ENCODE data around the gene FRMD4B. TPM values are rescaled to one million over a fixed set of nuclear protein-coding genes. Genes with fewer than 3 reads are reported as not detected.

Gene FRMD4B
- total RNA-seq, 3 donors from 2014 or later = 31.1 to 49.5 (median 35.0) TPM

DNA sequence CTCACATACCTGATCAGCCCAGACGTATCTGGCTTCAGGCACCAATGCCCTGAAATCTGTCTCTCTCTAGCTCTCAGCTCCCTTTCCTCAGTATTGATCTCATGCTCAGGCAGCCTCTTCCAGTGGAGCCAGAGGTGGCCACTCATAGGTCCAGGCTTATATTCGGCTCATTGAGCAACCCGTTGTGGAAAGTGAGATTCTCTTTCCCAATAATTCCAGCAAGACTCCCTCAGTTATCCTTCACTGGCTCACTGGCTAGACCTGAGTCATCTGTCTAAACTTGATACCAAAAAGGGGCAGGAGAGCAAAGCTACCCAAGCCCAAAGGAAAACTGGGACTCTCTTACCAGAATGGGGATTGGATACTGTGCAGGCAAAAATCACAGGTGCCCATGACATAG, 33.4 kb upstream of the FRMD4B start:
- Histone ChIP-seq H3K27me3 (no peaks in the 10 kb centered on the region), H3K36me3 (no peaks in the 10 kb centered on the region), H3K4me3 (no peak overlapping the region), H3K4me1 (no peaks in the 10 kb centered on the region), H3K9me3 (no peaks in the 10 kb centered on the region), H3K27ac (no peak overlapping the region)
- no peak for DNase-seq (ENCODE audit: low spot score in 2 of 2)
- TF ChIP-seq CTCF (IDR thresholded peaks at IDR 0.05) = no peak
- no peak for TF ChIP-seq POLR2AphosphoS5 (IDR thresholded peaks at IDR 0.05)
- TF ChIP-seq POLR2A (IDR thresholded peaks at IDR 0.05) = no peak
- intact Hi-C loops (cut with DNase I; ENCODE audit: low total_unique reads) = no loop called here

GRCh38 chr3:69417541-69418078, 31.7 kb upstream of the FRMD4B start:
- no peaks in the 10 kb centered on the region for H3K27me3 ChIP-seq
- H3K9me3 ChIP-seq = no peaks in the 10 kb centered on the region
- DNase-seq (ENCODE audit: low spot score in 2 of 2) = no peak
- TF ChIP-seq POLR2AphosphoS5 (IDR thresholded peaks at IDR 0.05) (no peak), CTCF (IDR thresholded peaks at IDR 0.05) (no peak), POLR2A (IDR thresholded peaks at IDR 0.05) (no peak)
- H3K36me3 ChIP-seq = no peaks in the 10 kb centered on the region
- H3K4me1 ChIP-seq = no peaks in the 10 kb centered on the region
- H3K27ac ChIP-seq = no peak overlapping the region
- intact Hi-C loops (cut with DNase I; ENCODE audit: low total_unique reads) = no loop called here
- H3K4me3 ChIP-seq = no peak overlapping the region

DNA sequence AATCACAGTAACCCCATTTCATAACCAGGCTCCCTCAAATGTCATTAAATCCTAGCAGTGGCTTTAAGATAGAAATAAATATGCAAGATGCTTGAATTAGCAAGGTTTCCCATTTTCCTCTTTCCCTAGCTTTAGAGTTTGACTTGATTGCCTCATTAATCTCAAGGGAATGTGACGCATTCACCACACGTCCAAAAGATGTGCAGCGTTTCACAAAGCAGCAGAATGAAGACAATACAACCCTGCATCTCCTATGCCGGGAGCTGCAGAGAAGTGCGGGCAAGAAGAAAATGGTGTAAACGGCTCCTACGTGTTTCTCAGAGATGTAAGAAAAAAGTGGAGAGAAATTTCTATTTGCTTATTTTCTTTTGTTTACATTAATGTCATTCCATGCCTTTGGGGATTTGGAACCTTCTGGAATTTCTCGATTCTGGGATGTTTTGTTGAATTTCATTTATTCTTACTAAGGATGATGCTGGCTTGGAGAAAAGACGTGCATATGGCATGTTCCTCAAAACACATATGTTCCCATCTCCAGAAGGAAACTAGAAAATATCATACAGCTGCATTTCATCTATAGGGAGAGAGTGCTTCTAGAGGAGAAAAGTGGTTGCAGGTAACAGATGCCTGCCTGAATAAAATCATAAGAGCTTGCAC, 27.8 kb upstream of the FRMD4B start:
- Histone ChIP-seq H3K4me1 (no peaks in the 10 kb centered on the region), H3K27ac (no peak overlapping the region), H3K27me3 (no peaks in the 10 kb centered on the region), H3K36me3 (no peaks in the 10 kb centered on the region), H3K4me3 (no peak overlapping the region), H3K9me3 (no peaks in the 10 kb centered on the region)
- intact Hi-C loops (cut with DNase I; ENCODE audit: low total_unique reads) = no loop called here
- no peak for TF ChIP-seq POLR2AphosphoS5 (IDR thresholded peaks at IDR 0.05)
- no peak for TF ChIP-seq POLR2A (IDR thresholded peaks at IDR 0.05)
- DNase-seq (ENCODE audit: low spot score in 2 of 2) = no peak

- TF ChIP-seq POLR2A (IDR thresholded peaks at IDR 0.05) = no peak
- no peak for TF ChIP-seq CTCF (IDR thresholded peaks at IDR 0.05)
- TF ChIP-seq POLR2AphosphoS5 (IDR thresholded peaks at IDR 0.05) = no peak
- Histone ChIP-seq H3K4me3 (no peak overlapping the region), H3K9me3 (no peaks in the 10 kb centered on the region), H3K36me3 (no peaks in the 10 kb centered on the region), H3K27me3 (no peaks in the 10 kb centered on the region), H3K27ac (no peak overlapping the region), H3K4me1 (peaks cover 0 to 4% of the 10 kb centered on the region in 2 donors)
- DNase-seq (ENCODE audit: low spot score in 2 of 2) = no peak
- intact Hi-C loops (cut with DNase I; ENCODE audit: low total_unique reads) = no loop called here
Observed at GRCh38 chr3:69411346-69411745, 25.5 kb upstream of the FRMD4B start.

- Histone ChIP-seq H3K9me3 (peaks cover 0 to under 1% of the 10 kb centered on the region in 2 donors), H3K4me3 (peak overlapping the region in 1 of 3 donors; percentile 28), H3K4me1 (peaks cover 2 to 7% of the 10 kb centered on the region in 2 donors), H3K27me3 (no peaks in the 10 kb centered on the region), H3K36me3 (no peaks in the 10 kb centered on the region), H3K27ac (peak overlapping the region in 1 of 2 donors; percentile 55)
- TF ChIP-seq CTCF (IDR thresholded peaks at IDR 0.05) = peak; percentile 47 to 78 (median 66)
- TF ChIP-seq POLR2A (IDR thresholded peaks at IDR 0.05) = no peak
- TF ChIP-seq POLR2AphosphoS5 (IDR thresholded peaks at IDR 0.05) = no peak
- peak; percentile 61 to 72 for DNase-seq (ENCODE audit: low spot score in 2 of 2)
- intact Hi-C loops (cut with DNase I; ENCODE audit: low total_unique reads) = no loop called here
Observed at GRCh38 chr3:69410301-69410700, 24.4 kb upstream of the FRMD4B start.
